Stimulated activated CD8-positive, alpha-beta memory T cell treated with anti-CD3 and anti-CD28 coated beads, Interleukin-12 subunit alpha, Interleukin-12 subunit beta, amount 100 ng/mL, for 24 hours (primary cell): ENCODE data around the gene ZNF318.
"Not testable (repeated sequence)": the region's sequence is repeated elsewhere in the genome, so short reads cannot be mapped to it uniquely, and the experiment has no call there.

ENCODE experiments used
- DNase-seq: peaks from one replicate; pipeline ENCODE4 v3.0.0-alpha.2; 2020; ENCODE audit errors: extremely low read depth

The ZNF318 gene

DNA sequence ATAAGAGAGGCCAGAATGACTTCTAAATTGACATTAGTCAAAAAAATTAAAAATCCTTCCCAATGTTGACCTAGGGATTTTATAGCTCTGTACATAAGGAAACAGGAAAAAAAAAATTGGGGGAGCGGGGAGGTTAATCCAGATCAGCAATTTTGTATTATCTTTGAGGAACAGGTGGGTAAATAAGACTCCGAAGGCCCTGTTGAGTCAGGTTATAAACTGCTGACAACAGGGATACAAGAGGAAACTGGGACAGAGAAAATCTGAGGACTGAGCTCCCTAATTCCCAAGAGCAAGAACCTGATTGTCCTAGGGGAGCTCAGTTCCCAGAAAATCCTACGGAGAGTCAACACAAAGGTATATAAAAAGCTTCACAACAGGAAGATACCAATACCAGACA is 34.0 kb downstream of the ZNF318 start:
- DNase-seq = no peak

DNA sequence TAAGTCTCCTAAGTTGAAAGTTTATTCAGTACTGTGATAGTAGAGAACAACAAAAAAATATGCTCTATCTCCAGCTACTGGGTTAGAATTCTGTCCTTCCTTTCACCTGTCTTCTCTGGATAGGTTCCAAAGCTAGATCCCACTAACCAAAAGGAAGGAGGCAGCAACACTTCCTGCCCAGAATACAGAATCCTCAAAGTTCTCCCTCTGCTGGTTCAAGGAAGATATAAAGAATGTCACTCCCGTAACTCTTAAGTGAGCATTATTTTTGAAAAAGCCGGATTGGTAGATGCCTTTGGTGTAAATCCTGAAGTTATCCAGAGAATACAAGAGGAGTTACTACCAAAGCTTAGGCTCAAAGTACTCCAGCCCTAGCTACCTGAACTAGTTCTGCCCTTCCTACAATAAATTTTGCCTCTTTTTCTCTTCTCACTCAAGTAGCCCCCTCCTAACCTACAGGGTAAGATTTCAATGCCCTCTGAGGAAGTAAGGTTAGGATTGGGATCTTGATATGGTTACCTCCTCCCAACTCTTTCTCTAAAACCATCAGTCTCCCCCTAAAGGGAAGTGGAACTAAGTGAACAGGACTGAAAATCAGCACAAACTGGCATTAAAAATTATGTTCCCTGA is 34.9 kb downstream of the ZNF318 start:
- DNase-seq = no peak

DNA sequence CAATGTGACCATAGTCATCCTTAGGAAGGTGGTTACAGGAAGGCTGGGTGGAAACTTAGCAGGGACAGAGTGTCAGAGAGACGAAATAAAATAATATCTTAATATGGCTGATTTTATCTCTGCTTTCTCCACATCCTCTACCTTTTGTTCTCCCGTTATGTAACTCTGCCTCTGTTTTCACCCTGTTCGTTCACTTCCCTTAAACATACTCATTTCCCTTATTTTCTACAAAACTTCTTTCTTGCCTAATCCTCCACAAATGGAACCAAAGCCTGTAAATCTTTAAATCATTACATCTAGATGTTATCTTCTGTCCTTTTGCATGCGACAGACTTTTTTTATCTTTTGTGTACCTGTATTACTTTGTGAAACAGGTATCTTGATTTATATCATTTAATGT is 37.6 kb downstream of the ZNF318 start:
- DNase-seq = no peak

DNA sequence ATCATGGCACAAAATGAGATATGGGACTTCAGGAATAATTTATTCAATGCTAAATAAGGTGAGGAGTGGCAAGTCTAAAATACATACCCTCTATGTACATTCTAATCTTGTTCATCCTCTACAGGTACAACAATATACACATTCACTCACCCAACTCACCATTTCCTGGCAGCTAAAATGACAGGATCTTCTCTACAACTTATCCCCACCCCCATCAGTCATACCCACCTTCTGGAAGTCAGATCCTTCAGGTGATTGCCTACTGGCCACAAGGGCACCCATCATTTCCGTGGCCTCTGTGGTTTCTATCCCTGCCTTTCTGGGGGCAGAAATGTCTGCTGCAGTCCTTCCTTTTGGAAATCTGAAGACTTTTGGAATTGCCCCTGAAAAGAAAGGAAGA is 38.0 kb downstream of the ZNF318 start:
- no peak for DNase-seq

DNA sequence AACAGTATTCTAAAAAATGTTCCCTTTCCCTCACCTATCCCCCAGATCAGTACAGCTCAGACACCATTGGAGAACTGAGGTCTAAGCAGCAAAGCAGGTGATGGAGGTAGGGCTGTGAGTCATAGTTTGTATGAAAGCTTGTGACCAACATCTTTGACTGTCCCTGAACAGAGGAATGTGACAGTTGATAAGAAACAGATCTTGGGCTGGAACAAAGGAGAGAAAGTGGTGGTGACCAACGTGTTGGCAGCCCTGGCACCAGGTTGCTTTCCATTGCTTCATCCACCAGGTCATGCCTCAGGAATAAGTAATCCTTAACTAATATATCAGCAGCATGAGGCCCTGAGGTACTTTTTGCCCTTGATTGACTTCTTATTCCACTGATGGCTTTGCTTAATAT is 40.9 kb downstream of the ZNF318 start:
- DNase-seq = no peak

DNA sequence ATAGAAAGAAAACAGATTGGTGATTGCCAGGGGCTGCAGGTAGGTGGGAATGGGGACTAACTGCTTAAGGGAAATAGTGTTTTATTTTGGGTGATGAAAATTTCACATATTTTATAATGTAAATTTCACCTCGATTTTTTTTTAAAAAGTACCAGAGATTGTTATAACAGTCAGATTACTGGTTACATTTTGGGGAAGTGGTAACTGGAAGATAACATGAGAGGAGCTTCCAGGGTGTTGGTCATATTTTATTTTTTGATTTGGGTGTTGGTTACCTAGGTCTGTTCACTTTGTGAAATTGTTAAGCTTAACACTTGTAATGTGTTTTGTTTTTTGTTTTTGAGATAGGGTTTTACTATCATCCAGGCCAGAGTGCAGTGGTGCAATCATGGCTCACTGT is 43.6 kb downstream of the ZNF318 start:
- DNase-seq = no peak

DNA sequence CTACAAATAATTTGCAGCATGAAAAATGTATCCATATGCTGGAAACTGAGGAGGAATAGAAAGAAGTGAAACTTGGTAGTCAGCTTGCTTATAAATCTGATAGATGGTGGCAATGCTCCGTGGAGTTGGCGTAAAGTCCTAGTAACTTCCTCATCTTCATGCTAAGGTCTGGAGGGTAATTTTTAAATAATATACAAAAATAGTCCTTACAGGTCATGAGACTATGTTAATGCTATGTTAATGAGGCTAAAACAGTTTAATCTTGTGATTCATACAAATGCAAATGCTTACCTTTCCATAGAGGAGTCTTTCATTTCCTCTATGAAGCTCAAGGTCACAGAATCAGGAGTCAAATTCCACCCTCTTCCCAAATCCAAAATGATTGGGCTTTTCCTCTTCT is 51.4 kb downstream of the ZNF318 start:
- DNase-seq = no peak

DNA sequence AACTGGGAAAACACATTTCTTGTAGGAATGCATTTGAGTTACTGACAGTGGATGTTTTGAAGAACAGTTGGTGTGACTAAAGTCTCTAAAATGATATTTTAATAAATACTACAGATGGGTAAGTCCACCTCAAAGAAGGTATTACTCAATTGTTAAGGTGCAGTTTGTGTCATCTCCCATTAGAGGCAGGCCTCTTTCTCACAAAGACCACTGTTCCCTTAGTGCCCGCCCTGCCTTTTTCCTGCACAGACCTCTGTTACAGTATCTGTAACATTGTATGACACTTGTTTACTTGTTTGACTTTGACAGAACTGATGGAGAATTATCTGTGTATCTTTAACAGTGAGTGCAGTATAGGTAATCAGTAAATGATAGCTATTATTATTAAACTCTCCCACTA is 55.6 kb downstream of the ZNF318 start:
- DNase-seq = no peak

DNA sequence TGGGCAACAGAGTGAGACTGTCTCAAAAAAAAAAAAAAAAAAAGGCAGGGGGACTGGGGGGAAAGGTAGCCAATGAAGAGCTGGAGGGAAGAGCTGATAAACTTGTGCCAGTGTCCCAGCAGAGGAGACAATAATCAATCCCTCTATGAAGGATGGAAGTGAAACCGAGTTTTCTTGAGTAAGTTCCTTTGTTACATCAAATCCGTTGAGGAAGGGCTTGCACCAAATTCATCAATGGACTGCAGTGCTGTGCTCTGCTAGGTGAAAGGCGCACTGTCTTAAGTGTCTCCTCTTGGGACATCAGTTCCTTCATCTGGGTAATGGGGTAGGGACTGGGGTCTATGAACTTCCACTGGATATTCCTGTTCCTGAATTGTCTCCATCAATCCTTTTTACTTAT is 57.8 kb downstream of the ZNF318 start:
- no peak for DNase-seq

DNA sequence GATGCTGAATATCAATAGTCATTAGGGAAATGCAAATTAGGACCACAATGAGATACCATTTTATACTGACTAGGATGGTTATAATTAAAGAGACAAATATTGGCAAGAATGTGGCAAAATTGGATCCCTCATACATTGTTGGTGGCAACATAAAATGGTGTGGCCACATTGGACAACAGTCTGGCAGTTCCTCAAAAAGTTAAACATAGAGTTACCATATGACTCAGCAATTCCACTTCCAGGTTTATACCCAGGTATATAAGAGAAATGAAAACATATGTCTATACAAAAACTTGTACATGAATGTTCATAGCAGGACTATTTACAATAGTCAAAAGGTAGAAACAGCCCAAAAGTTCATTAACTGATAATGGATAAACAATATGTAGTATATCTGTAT is 58.8 kb downstream of the ZNF318 start:
- no peak for DNase-seq

DNA sequence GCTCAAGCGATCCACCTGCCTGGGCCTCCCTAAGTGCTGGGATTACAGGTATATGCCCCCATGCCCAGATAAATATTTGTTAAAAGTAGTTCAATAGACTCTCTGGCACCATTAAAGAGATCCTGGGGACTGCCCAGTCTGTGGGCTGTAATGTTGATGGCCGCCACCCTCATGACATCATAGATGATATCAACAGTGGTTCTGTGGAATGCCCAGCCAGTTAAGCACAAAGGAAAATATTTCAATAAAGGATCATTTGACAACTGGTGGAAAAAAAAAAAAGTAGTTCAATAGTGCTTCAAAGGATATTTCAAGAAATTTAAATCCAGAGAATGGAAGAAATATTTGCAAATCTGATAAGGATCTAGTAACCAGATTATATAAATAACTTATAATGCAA is 59.3 kb downstream of the ZNF318 start:
- DNase-seq = no peak

DNA sequence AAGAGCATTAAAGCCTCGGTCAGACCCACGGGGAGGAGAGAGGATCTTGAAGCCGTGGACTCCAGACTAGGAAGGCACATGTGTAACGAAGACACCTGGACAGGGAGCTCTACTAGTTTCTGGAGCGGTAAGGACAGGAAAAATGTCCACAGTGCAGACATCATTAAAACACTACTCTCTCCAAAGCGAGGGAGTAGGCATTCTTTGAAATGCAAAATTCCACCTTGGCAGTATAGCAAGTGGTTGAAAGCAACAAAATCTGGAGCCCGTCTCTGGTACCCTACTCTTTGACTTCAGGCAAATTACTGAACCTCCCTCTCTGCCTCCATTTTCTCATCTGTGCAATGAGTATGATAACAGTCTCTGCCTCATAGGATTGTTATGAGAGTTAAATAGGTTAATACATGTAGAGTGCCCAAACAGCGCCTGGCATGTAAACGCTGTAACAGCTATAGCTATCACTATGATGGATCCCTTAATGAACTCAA is 60.4 kb downstream of the ZNF318 start:
- no peak for DNase-seq

DNA sequence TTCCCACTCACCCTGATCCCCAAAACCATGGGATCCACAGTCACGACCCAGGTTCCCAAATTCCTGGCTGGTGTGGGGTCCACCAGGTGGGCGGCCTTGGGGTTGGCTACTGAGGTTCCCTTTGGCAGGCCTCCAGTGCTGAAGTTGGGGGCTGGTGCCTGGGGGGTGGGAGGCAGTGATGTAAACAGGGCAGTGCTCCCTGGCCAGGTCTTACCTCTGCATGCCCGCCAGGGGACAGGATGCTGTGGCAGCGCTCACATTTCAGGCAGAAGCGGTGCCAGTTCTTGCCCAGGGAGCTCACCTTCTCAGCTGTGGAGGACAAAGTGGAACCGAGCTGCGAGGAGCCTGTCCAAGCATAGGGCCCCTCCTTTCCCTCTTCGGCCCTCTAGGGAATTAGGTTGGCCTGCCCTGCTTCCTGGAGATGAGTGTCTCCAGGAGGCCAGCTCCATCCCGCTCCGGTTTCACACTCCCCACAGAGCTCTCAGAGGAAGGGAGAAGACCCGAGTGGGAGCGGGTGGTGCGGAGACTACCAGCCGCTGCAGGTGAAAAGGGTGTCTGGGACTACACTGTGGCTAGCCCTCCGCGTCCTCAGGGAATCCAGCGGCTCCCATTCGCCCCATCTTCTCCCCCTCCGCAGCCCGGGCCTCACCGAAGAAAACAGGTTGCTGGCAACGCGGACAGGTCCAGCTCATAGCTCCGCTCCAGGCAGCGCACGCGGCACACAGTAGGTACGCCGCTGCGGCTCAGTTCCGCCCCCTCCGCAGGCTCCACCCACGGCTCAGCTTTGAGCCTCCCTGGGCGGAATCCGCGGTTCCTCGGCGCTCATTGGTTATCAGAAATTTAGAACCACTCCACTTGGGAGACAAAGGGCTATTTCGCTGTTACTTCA is 61.1 kb downstream of the ZNF318 start, which contains the start of gene CRIP3:
TSS of gene CRIP3 (minus strand) at position 726 of the 889 bp plus-strand sequence. CDS start at position 692, 34 bp downstream.
- no peak for DNase-seq

DNA sequence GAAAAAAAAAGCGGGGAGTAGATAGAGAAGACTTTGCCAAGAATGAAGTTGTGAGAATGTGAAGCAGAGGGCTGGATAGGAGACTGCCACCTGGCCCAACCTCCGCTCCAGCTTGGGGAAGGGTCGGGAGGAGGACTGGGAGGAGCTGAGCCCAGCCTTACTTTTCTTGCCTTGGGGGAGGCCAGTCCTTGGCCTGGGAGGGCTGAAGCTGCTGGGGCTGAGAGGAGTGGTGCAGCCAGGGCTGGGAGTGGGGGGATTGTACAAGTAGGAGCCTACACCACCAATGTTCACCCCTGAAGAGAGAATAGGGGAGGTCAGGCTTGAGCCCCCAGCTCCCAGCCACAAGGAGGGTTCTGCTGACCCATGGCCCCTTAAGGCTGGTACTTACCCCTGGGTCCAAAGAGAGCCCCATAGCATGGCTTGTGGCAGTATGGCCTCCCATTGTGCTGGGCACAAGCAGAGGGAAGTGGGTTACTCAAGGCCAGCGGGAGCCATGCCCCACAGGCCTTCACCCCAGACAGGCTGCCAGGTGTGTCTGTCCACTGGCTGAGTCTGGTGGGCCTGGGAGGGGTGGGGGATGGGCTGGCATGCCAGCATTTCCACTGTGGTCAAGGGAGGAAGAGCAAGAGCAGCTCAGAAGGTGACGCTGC is 61.9 kb downstream of the ZNF318 start:
- DNase-seq = no peak

DNA sequence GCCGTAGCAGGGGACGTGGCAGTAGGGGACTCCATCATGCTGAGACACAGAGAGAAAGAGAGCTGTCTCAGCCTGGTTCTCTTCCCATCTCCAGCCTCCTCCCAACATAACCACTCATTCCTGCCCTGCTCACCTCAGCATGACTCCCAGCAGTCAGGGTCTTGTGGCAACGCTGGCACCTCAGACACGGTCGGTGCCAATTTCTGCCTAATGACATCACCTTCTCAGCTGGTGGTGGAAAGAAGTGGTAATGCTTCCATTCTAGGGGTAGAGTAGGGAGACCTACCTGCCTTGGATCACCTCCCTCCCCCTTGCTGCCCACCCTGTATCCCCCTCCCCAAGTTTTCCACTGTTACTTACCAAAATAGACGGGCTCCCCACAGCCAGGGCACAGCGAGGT is 63.4 kb downstream of the ZNF318 start:
- DNase-seq = no peak

DNA sequence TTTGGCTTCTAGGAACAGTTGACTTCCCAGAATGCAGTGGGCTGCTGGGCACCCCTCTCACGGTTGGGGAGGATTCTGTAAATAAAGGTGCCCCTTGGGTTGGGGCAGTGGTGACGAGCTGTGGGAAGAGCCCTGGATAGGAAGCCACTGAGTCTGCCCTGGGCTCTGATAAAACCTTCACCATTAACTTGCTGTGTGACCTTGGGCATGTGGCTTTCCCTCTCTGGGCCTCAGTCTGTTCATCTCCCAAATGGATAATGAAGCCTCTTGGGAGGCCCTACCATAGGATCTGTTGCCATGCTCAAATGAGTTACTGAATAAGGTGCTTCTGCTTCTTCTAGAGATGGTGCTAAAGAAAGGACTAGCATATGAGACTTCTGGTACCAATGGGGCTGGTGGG is 64.6 kb downstream of the ZNF318 start:
- no peak for DNase-seq

DNA sequence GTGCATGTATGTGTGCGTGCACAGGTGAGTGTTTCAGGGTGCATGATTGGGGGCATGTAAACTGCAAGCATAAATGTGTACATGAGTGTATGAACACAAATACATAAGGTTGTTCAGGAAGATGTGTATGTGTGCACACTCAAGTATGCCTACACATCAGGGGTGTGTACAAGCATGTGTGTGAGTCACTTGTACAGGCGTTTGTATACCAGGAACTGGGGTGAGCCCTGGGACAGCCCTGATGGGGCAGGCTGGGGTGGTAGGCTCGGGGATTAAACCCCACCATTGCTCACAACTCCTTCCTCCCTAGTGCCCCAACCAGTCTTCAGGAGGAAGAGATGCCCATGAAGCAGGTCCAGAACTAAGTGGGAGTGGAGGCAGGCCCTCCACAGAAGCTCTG is 65.1 kb downstream of the ZNF318 start:
- DNase-seq = no peak

DNA sequence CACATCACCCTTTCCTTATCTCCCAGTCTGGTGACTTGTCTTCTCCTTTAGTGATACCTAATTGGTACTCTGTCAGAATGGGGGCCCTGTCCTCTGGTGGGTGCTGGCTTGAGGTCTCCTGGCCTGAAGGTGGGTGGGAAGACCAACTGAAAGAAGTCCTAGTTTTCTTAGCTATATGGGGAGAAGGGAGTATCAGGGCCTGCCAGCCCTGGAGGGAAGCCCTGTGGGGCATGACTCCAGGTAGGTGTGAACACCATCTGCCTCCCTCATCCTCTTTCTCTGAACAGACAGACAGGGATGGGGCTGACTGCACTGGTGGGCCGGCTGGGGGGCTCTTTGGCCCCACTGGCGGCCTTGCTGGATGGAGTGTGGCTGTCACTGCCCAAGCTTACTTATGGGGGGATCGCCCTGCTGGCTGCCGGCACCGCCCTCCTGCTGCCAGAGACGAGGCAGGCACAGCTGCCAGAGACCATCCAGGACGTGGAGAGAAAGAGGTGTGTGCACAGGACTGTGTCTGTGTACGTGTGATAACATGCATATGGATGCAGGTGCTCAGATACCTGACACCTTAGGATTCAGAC is 65.6 kb downstream of the ZNF318 start:
- DNase-seq = no peak

DNA sequence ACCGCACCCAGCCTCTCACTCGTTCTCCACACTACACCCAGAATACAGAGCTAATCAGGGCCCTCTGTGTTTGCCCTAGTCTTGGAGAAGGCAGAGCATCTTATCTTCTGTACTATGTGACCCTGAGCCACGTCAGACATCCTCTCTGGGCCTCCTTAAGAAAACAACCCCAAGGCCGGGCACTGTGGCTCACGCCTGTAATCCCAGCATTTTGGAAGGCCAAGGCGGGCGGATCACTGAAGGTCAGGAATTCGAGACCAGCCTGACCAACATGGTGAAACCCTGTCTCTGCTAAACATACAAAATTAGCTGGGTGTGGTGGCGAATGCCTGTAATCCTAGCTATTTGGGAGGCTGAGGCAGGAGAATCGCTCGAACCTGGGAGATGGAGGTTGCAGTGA is 66.4 kb downstream of the ZNF318 start:
- DNase-seq = not testable (repeated sequence)

DNA sequence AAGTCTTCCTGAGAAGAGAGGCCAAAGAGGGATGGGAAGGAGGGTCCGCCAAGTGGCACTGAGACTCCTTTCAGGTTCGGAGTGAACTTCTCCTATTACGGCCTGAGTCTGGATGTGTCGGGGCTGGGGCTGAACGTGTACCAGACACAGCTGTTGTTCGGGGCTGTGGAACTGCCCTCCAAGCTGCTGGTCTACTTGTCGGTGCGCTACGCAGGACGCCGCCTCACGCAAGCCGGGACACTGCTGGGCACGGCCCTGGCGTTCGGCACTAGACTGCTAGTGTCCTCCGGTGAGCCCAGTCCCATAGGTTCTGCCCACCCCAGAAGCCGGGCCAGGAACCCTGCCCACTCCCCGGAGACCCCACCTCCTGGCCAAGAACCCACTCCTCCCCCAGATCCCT is 67.3 kb downstream of the ZNF318 start:
- DNase-seq = no peak

DNA sequence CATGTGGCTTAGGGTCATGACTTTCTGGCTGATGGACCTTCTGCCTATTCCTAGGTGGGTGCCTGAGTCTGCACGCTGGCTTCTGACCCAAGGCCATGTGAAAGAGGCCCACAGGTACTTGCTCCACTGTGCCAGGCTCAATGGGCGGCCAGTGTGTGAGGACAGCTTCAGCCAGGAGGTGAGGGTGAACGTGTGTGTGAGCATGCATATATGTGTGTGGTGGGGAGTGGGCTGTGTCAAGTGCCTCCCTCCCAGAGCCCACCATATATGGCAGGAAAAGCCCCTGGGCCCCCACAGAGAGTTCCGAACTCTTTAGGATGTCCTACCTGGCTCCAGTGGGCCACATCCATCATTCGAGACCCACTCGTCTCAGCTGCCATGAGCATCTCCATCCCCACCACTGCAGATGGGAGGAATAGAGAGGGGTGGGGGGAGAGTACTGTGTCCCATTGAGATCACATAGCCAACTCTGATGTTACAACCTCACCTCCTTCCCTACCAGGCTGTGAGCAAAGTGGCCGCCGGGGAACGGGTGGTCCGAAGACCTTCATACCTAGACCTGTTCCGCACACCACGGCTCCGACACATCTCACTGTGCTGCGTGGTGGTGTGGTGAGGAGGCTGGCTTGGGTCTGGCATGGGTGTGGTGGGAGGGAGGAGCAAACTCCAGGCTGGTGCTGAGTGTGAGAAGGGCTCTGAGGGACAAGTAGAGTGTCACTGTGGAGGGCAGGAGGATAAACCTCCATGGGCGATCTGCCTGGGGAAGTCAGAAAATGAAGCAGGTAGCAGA is 68.2 kb downstream of the ZNF318 start:
- DNase-seq = no peak
